IMR-90 (cell line): ENCODE measurements around the gene UGGT1. TPM values are rescaled to one million over a fixed set of nuclear protein-coding genes. Genes with fewer than 3 reads are reported as not detected.

Source experiments
- ATAC-seq: fragments of 200-7000 bp; cut with Tn5 transposase; 2 replicates; pipeline ENCODE4 v1.9.1; 2020; ENCODE audit warnings: low read depth, mild to moderate bottlenecking, moderate library complexity
- BruUV-seq: library from RNA; stranded (reverse); fragments of 400-500 nt; replicated peaks from 2 replicates; lab custom pipeline; 2021; lab: Mats Ljungman, UMichigan
- CTCF ChIA-PET: fragments of 300-600 bp; formaldehyde crosslinking; extraction: SDS; loops from one replicate; lab custom pipeline; 2021; ENCODE audit warnings: antibody characterized with exemption; lab: Yijun Ruan, JAX
- POLR2A ChIA-PET: fragments of 300-600 bp; sonication (Branson Sonifier 250); formaldehyde crosslinking; loops from one replicate; lab custom pipeline; 2022; ENCODE audit warnings: antibody characterized with exemption; ENCODE audit not compliant: unreplicated experiment; lab: Charles Lee
- DNase-seq: peaks from one replicate; pipeline ENCODE4 v3.0.0; 2013
- H2AFZ ChIP-seq: replicated peaks from 2 replicates; pipeline ENCODE3; 2013; ENCODE audit warnings: low read length, mild to moderate bottlenecking; ENCODE audit not compliant: poor library complexity
- H2AK5ac ChIP-seq: 2 replicates; pipeline ENCODE4 v1.6.1; 2013; ENCODE audit warnings: low read depth, low read length, inconsistent platforms
- H2AK9ac ChIP-seq: replicated peaks from 2 replicates; pipeline ENCODE3; 2013; ENCODE audit warnings: mild to moderate bottlenecking, low read depth, low read length, moderate library complexity; ENCODE audit not compliant: poor library complexity
- H2BK120ac ChIP-seq: 2 replicates; pipeline ENCODE4 v1.6.1; 2013; ENCODE audit warnings: low read depth, low read length, inconsistent platforms
- H2BK15ac ChIP-seq: 3 replicates; pipeline ENCODE4 v1.6.1; 2013; ENCODE audit warnings: low read depth, low read length, inconsistent platforms
- H2BK20ac ChIP-seq: 2 replicates; pipeline ENCODE4 v1.6.1; 2013; ENCODE audit warnings: low read depth, mild to moderate bottlenecking, inconsistent platforms, low read length, moderate library complexity
- H2BK5ac ChIP-seq: 2 replicates; pipeline ENCODE4 v1.6.1; 2013; ENCODE audit warnings: mild to moderate bottlenecking, low read depth, low read length, inconsistent platforms; ENCODE audit not compliant: poor library complexity, severe bottlenecking
- H3K14ac ChIP-seq: replicated peaks from 2 replicates; pipeline ENCODE4 v1.6.1; 2013; ENCODE audit warnings: low read depth, low read length, inconsistent platforms
- H3K18ac ChIP-seq: 2 replicates; pipeline ENCODE4 v1.6.1; 2013; ENCODE audit warnings: low read depth, low read length, control low read depth
- H3K23ac ChIP-seq: 2 replicates; pipeline ENCODE4 v1.6.1; 2013; ENCODE audit warnings: low read depth, low read length, inconsistent platforms
- H3K27ac ChIP-seq: 2 replicates; pipeline ENCODE4 v1.5.1; 2013; ENCODE audit warnings: mild to moderate bottlenecking, control low read depth, low read length; ENCODE audit not compliant: insufficient read depth
- H3K27me3 ChIP-seq: 2 replicates; pipeline ENCODE4 v1.6.1; 2013; ENCODE audit warnings: low read length; ENCODE audit not compliant: control insufficient read depth, insufficient read depth
- H3K36me3 ChIP-seq: 2 replicates; pipeline ENCODE4 v1.6.1; 2013; ENCODE audit warnings: low read length, mixed read lengths; ENCODE audit not compliant: control insufficient read depth, insufficient read depth
- H3K4ac ChIP-seq: 2 replicates; pipeline ENCODE4 v1.6.1; 2013; ENCODE audit warnings: low read depth, low read length, inconsistent platforms
- H3K4me1 ChIP-seq: 2 replicates; pipeline ENCODE4 v1.6.1; 2013; ENCODE audit warnings: low read length, mixed read lengths; ENCODE audit not compliant: control insufficient read depth, insufficient read depth
- H3K4me2 ChIP-seq: 2 replicates; pipeline ENCODE4 v1.6.1; 2013; ENCODE audit warnings: low read depth, mild to moderate bottlenecking, control low read depth, low read length, moderate library complexity
- H3K4me3 ChIP-seq: 2 replicates; pipeline ENCODE4 v1.5.1; 2013; ENCODE audit warnings: low read depth, mild to moderate bottlenecking, control low read depth, low read length, moderate library complexity; ENCODE audit not compliant: insufficient read depth
- H3K56ac ChIP-seq: 2 replicates; pipeline ENCODE4 v1.6.1; 2013; ENCODE audit warnings: low read length, inconsistent platforms; ENCODE audit not compliant: insufficient read depth; ENCODE audit errors: extremely low read depth
- H3K79me1 ChIP-seq, 2 experiments: 2 replicates each; pipeline ENCODE4 v1.6.1; 2013; ENCODE audit warnings: low read length in 2 of 2, inconsistent platforms in 1 of 2, low read depth in 1 of 2
- H3K9ac ChIP-seq: 2 replicates; pipeline ENCODE4 v1.6.1; 2013; ENCODE audit warnings: low read depth, low read length, control low read depth
- H3K9me1 ChIP-seq: 2 replicates; pipeline ENCODE4 v1.6.1; 2013; ENCODE audit warnings: low read length, inconsistent platforms; ENCODE audit not compliant: insufficient read depth
- H3K9me3 ChIP-seq: 2 replicates; pipeline ENCODE4 v1.6.1; 2013; ENCODE audit warnings: low read length; ENCODE audit not compliant: control insufficient read depth, insufficient read depth
- H4K20me1 ChIP-seq: 2 replicates; pipeline ENCODE4 v1.6.1; 2013; ENCODE audit warnings: low read length, inconsistent platforms; ENCODE audit not compliant: insufficient read depth
- H4K5ac ChIP-seq: 2 replicates; pipeline ENCODE4 v1.6.1; 2013; ENCODE audit warnings: mild to moderate bottlenecking, low read depth, low read length, control low read depth
- H4K8ac ChIP-seq, 2 experiments: 2 replicates each; pipeline ENCODE4 v1.6.1; 2013; ENCODE audit warnings: low read depth in 2 of 2, low read length in 2 of 2, control low read depth in 1 of 2, inconsistent platforms in 1 of 2
- H4K91ac ChIP-seq: 2 replicates; pipeline ENCODE4 v1.6.1; 2013; ENCODE audit warnings: low read depth, low read length, inconsistent platforms; ENCODE audit not compliant: insufficient read depth
- BHLHE40 ChIP-seq: fragments of 150-350 bp; IDR thresholded peaks from 2 replicates; pipeline ENCODE4 v1.6.1; 2016; ENCODE audit warnings: mild to moderate bottlenecking, low read depth, low read length
- MAZ ChIP-seq: IDR thresholded peaks from 2 replicates; pipeline ENCODE4 v1.6.1; 2012; ENCODE audit warnings: low read depth, mild to moderate bottlenecking, low read length, improper control_type of control experiment, moderate library complexity, borderline replicate concordance
- RFX5 ChIP-seq: IDR thresholded peaks from 2 replicates; pipeline ENCODE4 v1.8.0; 2012; ENCODE audit warnings: low read depth, mild to moderate bottlenecking, low read length, moderate library complexity
- SMC3 ChIP-seq: fragments of 150-350 bp; IDR thresholded peaks from 2 replicates; pipeline ENCODE4 v1.6.1; 2016; ENCODE audit warnings: low read depth, mild to moderate bottlenecking, antibody characterized with exemption, low read length, moderate library complexity
- whole genome bisulfite sequencing, 2 experiments: methylation state at CpG; one replicate each; pipeline versions ENCODE4 v1.1.5 to v1.1.7; 2013; ENCODE audit warnings: missing lambda C conversion rate in 2 of 2; ENCODE audit not compliant: insufficient read length in 1 of 2; ENCODE audit errors: extremely low coverage in 2 of 2; 5-methylcytosine and 5-hydroxymethylcytosine counted together
- dilution Hi-C: fragments of 300-500 bp; cut with HindIII; formaldehyde crosslinking; loops from one replicate; pipeline ENCODE4 v1.14.3; 2018; ENCODE audit warnings: low sequenced_read_pairs; ENCODE audit not compliant: unreplicated experiment
- in situ Hi-C: fragments of 300-500 bp; cut with MboI; formaldehyde crosslinking; loops from 3 replicates; pipeline ENCODE4 v1.14.3; 2019; ENCODE audit warnings: low sequenced_read_pairs, inconsistent platforms, mixed read lengths
- intact Hi-C: fragments of 100-400 bp; cut with micrococcal nuclease; formaldehyde crosslinking; loops from 2 replicates; pipeline ENCODE4 v1.10.0; 2022
- polyA plus RNA-seq, 3 experiments: library from polyadenylated mRNA; depleted of rRNA; stranded (reverse); fragments of >200 nt; gene quantifications; 2 replicates each; pipeline ENCODE4 v1.2.3, GENCODE V29; 2012; ENCODE audit warnings: low replicate concordance in 1 of 3
- total RNA-seq: library from RNA; depleted of rRNA; stranded (reverse); fragments of >200 nt; gene quantifications from 2 replicates; pipeline ENCODE4 v1.2.3, GENCODE V29; 2012
- TF ChIP-seq, protein P1 (sequence below): fragments of 150-350 bp; IDR thresholded peaks from 2 replicates; pipeline ENCODE4 v1.6.1; 2017; ENCODE audit warnings: mild to moderate bottlenecking, antibody characterized with exemption, low read length, low read depth
- TF ChIP-seq, protein P2 (sequence below): fragments of 150-350 bp; IDR thresholded peaks from 2 replicates; pipeline ENCODE4 v1.6.1; 2016; ENCODE audit warnings: low read depth, mild to moderate bottlenecking, low read length, moderate library complexity, borderline replicate concordance

Gene UGGT1
- total and polyA plus RNA-seq, 2 of the 4 experiments (the other 2 are of a cell fraction): 26.1 to 71.3 TPM

DNA sequence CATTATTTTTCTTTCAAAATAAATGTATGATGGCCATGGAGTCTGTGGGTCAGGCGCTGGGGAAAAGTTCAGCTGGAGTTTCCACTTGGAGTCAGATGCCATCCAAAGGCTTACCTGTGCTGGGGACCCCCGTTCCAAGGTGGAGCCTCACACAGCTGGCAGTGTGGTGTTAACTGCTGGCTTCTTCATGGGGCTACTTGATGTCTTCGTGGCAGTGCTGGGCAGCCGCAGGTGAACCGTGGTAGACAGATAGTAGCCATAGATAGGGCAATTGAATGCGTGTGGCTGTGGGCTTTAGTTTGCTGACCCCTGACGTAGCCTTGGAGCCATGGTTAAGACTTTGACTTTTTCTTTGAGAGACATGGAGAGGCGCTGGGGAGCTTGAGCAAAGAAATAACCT, 144.6 kb downstream of the UGGT1 start:
- H3K27me3 ChIP-seq: no peaks in the 10 kb centered on the region; the same call in 1 of the 2 replicates
- ChIA-PET CTCF (interaction anchor here (0.6 to 0.7 kb wide), 2 partner anchors 23 to 40 kb away, joined by 3 read pairs; no protein-coding TSS in a partner anchor), POLR2A (no interaction called here)
- H3K27ac ChIP-seq: no peak overlapping the region
- 0 out of 3 replicates have a peak overlapping the region, but pooled peaks have one; percentile 90 for H2BK15ac ChIP-seq
- no peak overlapping the region for H2AK9ac ChIP-seq
- no peak overlapping the region for H4K8ac ChIP-seq
- H3K9me1 ChIP-seq: peaks cover 12% of the 10 kb centered on the region
- in situ Hi-C loops (no loop called here), intact Hi-C loops (no loop called here), dilution Hi-C loops (no loop called here)
- H3K56ac ChIP-seq: no peak overlapping the region
- no peak overlapping the region for H4K5ac ChIP-seq
- H2BK5ac ChIP-seq: no peak overlapping the region
- no peaks in the 10 kb centered on the region for H3K36me3 ChIP-seq
- peaks cover 15% of the 10 kb centered on the region for H3K4me1 ChIP-seq
- H3K14ac ChIP-seq: peak overlapping the region; percentile 5; the same call in 1 of the 2 replicates
- H3K23ac ChIP-seq: no peak overlapping the region
- no peak overlapping the region for H2BK120ac ChIP-seq
- H3K79me1 ChIP-seq: no peaks in the 10 kb centered on the region
- H3K4me3 ChIP-seq: no peak overlapping the region
- TF ChIP-seq MAZ: no peak
- no peak for TF ChIP-seq RFX5
- TF ChIP-seq, protein P1, sequence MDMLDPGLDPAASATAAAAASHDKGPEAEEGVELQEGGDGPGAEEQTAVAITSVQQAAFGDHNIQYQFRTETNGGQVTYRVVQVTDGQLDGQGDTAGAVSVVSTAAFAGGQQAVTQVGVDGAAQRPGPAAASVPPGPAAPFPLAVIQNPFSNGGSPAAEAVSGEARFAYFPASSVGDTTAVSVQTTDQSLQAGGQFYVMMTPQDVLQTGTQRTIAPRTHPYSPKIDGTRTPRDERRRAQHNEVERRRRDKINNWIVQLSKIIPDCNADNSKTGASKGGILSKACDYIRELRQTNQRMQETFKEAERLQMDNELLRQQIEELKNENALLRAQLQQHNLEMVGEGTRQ: no peak
- TF ChIP-seq, protein P2, sequence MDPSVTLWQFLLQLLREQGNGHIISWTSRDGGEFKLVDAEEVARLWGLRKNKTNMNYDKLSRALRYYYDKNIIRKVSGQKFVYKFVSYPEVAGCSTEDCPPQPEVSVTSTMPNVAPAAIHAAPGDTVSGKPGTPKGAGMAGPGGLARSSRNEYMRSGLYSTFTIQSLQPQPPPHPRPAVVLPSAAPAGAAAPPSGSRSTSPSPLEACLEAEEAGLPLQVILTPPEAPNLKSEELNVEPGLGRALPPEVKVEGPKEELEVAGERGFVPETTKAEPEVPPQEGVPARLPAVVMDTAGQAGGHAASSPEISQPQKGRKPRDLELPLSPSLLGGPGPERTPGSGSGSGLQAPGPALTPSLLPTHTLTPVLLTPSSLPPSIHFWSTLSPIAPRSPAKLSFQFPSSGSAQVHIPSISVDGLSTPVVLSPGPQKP: no peak
- TF ChIP-seq BHLHE40: no peak
- TF ChIP-seq SMC3: no peak
- no TSS peak for BruUV-seq
- H3K4ac ChIP-seq: no peak overlapping the region
- WGBS, 2 experiments: 100% methylated on average over 5 of the region's 8 CpGs; no CpG with 5 or more reads in 1 of the 2 experiments
- H2BK20ac ChIP-seq: peak overlapping the region; percentile 1; the same call in 1 of the 2 replicates
- no peak for DNase-seq
- H3K9me3 ChIP-seq: no peaks in the 10 kb centered on the region
- no peak overlapping the region for H3K9ac ChIP-seq
- no peak overlapping the region; the same call in 1 of the 2 replicates for H4K91ac ChIP-seq
- no peak overlapping the region for H2AFZ ChIP-seq
- no peak overlapping the region for H3K18ac ChIP-seq
- no peak for ATAC-seq
- no peak overlapping the region for H3K4me2 ChIP-seq
- H4K20me1 ChIP-seq: peaks cover 3% of the 10 kb centered on the region
- H2AK5ac ChIP-seq: peak overlapping the region; percentile 9; the same call in 1 of the 2 replicates
